COR-L47 (cell line): ENCODE results near the gene PVALEF.

Experiments
- DNase-seq: peaks from one replicate; lab custom pipeline; 2025; lab: John Stamatoyannopoulos, UW

Gene PVALEF

DNA sequence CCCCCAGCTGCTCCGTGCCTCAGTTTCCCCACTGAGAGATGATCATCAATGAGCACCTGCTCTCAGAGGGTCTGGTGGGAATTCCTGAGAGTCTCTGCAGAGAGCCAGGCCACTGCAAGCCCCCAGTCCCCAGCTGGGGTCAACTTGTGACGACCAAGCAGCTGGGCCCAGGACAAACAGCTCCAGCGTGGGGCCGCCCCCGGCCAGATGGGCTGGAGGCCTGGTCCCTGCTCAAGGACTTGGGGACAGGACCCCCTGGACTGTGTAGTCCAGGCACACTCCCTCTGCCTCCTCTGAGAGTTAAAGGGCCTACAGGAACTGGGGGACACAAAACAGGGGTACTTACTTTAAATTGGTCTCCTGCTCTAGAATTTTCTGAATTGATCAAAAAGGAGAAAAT lies 17.3 kb downstream of the PVALEF start:
- no peak for DNase-seq

GRCh38 chr17:81183316-81183715 lies 18.0 kb downstream of the PVALEF start:
- DNase-seq, result no peak

DNA sequence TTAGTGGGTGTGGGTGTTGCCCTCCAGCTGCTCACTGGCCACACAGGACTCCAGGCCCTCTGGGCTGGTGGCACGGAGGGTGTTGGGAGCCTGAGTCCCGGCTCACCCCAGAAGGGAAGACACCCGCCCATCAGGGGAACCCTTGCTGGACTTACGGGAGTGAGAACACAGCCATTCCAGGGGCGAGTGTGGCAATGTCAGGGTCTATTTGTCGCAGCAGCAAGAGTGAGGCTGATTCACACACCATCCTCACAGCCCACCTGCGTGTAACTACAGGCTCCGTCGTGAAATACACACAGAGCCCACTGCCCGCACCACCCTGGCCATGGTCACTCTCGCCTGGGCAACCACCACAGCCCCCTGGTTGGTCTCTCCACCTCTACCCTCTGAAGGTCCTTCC lies 18.5 kb downstream of the PVALEF start:
- DNase-seq, result no peak

DNA sequence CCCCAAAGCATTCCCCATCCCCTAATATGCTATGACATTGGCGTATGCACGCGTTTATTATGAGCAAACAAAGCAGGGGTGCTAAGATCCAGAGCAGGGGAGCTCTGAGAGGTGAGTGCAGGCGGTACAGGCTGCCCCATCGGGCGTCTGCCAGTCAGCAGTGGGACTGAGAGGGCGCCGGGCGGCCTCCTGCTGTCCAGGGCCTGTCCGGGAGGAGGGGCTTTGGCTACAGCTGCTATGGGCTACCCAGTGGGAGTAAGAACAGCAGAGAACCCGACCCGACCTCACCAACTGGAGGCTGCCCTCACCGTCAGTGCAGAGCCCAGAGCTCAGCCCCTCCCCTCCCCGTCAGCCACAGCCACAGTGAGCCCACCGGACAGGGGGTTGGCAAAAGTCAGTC lies 19.2 kb downstream of the PVALEF start:
- DNase-seq, result no peak

- no peak for DNase-seq
Measured at GRCh38 chr17:81186203-81186602, 20.9 kb downstream of the PVALEF start.

GRCh38 chr17:81187120-81187519 lies 21.8 kb downstream of the PVALEF start:
- DNase-seq, result no peak

GRCh38 chr17:81187586-81188490 lies 22.5 kb downstream of the PVALEF start:
- DNase-seq, result no peak

GRCh38 chr17:81188491-81188840 lies 23.2 kb downstream of the PVALEF start:
- no peak for DNase-seq

DNA sequence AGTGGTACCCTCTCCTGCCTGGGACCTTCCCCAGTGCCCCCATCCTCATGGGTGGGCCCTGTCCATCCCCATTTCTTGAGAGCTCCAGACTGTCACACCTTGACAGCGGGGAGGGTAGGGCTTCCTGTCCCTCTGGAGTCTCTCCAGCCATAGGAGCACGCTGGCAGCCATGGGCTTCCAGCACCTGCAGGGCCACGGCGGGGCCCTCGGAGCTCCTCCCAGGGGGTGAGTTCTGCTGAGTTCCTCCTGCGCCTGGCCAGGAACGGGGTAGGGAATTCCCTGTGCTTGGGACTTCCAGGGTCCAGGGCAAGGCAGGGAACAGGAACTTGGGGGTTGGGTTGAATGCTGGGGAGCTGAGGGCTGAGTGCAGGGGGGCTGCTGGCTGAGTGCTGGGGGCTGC lies 23.7 kb downstream of the PVALEF start:
- DNase-seq, result no peak

DNA sequence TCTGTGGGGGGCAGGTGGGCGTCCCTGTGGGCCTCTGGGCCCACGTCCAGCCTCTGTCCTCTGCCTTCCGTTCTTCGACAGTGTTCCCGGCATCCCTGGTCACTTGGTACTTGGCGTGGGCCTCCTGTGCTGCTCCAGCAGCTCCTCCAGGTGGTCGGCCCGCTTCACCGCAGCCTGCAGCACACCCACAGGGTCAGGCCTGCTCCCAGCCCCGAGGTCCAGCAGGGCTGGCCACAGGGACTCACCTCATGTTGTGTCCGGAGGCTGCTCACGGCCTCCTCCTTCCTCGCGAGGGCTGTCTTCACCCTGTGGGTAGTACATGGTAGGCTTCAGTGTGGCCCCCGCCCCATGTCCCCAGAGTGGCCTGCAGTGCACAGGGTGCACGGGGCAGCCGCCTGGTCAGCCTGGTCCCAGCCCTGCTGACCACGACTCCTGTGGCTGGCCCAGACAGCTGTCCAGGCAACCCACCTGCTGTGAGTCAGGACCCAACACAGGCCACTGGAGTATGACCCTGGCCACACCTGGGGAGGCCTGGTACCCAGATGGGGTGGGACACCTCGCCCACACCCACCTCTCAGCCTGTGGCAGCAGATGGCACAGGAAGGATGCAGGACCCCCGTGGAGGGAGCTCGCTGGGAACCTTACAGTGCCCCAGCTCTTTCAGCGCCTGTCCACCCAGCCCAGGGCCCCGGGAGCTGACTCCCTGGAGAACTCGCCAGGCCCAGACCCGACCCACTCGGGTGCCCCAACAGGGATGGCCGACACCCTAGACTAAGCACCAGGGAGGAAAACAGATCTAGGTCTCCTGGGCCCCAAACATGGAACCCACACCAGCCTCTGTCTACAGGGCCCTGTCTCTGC lies 24.6 kb downstream of the PVALEF start:
- DNase-seq, result no peak

DNA sequence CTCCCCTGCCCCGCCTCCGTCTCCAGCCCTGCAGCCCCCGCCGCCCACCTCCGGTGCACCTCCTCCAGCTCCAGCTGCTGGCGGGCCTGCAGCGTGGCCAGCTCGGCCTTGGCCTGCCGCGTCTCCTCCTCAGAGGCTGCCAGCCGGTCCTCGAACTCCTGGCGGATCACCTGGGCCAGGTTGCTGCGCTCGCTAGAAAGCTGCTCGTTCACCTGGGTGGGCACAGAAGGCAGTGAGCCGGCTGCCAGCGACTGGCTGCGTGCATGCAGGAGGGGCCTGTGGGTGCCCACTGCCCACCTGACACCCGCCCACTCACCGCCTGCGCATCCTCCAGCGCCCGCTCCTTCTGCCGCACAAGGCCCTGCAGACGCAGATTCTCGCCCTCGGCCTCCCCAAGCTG lies 25.3 kb downstream of the PVALEF start:
- no peak for DNase-seq

GRCh38 chr17:81191116-81191515 lies 25.8 kb downstream of the PVALEF start:
- DNase-seq, result no peak

GRCh38 chr17:81191646-81192045 lies 26.3 kb downstream of the PVALEF start:
- no peak for DNase-seq

GRCh38 chr17:81192386-81193050 lies 27.2 kb downstream of the PVALEF start:
- no peak for DNase-seq

GRCh38 chr17:81193051-81193410 lies 27.7 kb downstream of the PVALEF start:
- DNase-seq, result no peak

- no peak for DNase-seq
Measured at GRCh38 chr17:81193470-81194224, 28.3 kb downstream of the PVALEF start.

GRCh38 chr17:81194225-81194760 lies 29.0 kb downstream of the PVALEF start:
- no peak for DNase-seq

DNA sequence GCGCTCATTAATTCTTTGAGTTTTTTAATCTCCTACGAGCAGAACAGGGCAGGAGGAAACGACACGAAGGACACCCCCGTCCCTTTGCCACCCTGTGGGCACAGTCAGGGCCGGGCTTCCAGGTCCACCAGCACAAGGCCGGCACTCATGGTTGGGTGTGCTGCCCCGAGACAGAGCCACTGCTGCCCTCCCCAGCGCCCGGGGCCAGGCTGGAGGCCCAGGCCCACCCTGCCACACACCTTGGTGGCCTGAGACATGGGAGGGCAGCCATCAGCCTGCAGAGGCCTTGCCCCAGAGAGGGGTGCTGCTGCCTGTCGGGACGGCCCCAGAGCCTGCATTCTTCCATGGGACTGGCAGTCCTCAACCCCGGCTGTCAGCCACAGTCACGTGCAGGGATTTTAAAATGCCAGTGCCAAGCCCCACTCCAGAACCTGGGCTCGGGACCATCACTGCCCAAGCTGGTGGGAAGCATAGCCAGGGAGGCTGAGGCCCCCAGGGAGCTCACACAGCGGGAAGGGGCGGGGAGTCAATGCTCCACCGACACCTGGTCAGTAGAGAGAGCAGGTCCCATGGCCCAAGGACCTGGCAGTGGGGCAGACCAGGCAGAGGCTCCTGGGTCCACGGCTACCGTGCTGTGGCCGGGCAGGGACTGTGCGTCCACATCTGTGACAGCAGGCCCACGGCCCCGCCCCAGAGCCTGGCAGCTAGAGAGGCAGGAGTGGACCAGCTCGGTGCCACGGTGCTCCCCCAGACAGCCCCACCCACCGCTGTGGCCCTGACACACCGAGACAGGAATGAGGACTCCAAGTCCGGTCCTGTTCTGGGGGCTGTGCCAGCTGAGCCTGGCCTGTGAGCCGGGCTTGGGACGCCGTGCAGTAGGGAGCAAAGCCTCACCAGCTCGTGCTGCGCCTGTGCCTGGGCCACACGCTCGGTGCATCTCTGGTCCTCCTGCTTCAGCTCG lies 29.9 kb downstream of the PVALEF start:
- no peak for DNase-seq

DNA sequence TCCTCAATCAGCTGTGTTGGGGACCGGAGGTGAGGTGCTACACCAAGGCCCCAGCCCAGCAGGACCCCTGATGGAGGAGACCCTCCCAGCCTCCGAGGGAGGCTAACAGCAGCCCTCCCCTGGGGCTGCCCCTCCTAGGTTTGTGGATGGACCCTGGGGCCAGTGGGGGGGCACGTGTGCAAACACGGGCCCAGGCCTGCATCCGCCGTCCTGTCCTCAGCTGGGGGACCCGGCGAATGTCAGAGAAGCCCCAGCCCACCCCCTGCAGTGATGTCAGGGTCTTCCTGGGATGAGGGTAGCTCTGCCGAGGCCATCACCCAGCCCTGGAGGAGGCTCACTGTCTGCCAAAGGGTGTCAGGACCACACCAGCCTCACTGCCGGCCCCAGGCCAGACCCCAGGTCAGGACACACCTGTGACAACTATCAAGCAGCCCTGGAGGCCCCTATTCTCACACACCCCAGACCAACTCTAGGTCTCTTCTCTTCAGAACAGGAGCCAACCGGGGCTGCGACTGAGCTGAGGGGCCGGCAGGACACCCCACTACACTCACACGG lies 30.7 kb downstream of the PVALEF start:
- no peak for DNase-seq
